ENCODE data around the gene POU4F3. TPM values are rescaled to one million over a fixed set of nuclear protein-coding genes. Genes with fewer than 3 reads are reported as not detected.

POU4F3 gene
- total and polyA plus RNA-seq, 2 of the 8 experiments (the other 6 are each of a cell fraction or from before 2014, with no cell fraction given) = 0.09 TPM; not detected in 1

DNA sequence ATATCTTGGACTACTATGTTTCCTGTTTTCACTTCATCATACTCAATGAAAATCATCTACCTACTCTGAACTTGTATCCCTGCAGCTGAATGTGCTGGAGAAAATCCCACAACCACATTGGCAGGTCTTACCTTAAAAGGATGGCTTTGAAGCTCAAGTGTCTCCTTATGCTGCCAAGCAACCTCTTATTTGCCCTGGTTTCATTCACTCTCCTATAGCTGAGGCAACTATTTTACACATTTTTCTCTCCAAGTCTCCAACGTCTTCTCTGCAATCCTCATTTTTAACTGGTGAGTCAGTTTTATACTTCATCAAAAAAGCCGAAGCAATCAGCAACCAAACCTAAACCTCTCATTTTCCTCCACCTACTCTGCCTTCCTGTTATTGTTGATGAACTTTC lies 49.7 kb downstream of the POU4F3 start (continued):
- TF ChIP-seq, protein P1, sequence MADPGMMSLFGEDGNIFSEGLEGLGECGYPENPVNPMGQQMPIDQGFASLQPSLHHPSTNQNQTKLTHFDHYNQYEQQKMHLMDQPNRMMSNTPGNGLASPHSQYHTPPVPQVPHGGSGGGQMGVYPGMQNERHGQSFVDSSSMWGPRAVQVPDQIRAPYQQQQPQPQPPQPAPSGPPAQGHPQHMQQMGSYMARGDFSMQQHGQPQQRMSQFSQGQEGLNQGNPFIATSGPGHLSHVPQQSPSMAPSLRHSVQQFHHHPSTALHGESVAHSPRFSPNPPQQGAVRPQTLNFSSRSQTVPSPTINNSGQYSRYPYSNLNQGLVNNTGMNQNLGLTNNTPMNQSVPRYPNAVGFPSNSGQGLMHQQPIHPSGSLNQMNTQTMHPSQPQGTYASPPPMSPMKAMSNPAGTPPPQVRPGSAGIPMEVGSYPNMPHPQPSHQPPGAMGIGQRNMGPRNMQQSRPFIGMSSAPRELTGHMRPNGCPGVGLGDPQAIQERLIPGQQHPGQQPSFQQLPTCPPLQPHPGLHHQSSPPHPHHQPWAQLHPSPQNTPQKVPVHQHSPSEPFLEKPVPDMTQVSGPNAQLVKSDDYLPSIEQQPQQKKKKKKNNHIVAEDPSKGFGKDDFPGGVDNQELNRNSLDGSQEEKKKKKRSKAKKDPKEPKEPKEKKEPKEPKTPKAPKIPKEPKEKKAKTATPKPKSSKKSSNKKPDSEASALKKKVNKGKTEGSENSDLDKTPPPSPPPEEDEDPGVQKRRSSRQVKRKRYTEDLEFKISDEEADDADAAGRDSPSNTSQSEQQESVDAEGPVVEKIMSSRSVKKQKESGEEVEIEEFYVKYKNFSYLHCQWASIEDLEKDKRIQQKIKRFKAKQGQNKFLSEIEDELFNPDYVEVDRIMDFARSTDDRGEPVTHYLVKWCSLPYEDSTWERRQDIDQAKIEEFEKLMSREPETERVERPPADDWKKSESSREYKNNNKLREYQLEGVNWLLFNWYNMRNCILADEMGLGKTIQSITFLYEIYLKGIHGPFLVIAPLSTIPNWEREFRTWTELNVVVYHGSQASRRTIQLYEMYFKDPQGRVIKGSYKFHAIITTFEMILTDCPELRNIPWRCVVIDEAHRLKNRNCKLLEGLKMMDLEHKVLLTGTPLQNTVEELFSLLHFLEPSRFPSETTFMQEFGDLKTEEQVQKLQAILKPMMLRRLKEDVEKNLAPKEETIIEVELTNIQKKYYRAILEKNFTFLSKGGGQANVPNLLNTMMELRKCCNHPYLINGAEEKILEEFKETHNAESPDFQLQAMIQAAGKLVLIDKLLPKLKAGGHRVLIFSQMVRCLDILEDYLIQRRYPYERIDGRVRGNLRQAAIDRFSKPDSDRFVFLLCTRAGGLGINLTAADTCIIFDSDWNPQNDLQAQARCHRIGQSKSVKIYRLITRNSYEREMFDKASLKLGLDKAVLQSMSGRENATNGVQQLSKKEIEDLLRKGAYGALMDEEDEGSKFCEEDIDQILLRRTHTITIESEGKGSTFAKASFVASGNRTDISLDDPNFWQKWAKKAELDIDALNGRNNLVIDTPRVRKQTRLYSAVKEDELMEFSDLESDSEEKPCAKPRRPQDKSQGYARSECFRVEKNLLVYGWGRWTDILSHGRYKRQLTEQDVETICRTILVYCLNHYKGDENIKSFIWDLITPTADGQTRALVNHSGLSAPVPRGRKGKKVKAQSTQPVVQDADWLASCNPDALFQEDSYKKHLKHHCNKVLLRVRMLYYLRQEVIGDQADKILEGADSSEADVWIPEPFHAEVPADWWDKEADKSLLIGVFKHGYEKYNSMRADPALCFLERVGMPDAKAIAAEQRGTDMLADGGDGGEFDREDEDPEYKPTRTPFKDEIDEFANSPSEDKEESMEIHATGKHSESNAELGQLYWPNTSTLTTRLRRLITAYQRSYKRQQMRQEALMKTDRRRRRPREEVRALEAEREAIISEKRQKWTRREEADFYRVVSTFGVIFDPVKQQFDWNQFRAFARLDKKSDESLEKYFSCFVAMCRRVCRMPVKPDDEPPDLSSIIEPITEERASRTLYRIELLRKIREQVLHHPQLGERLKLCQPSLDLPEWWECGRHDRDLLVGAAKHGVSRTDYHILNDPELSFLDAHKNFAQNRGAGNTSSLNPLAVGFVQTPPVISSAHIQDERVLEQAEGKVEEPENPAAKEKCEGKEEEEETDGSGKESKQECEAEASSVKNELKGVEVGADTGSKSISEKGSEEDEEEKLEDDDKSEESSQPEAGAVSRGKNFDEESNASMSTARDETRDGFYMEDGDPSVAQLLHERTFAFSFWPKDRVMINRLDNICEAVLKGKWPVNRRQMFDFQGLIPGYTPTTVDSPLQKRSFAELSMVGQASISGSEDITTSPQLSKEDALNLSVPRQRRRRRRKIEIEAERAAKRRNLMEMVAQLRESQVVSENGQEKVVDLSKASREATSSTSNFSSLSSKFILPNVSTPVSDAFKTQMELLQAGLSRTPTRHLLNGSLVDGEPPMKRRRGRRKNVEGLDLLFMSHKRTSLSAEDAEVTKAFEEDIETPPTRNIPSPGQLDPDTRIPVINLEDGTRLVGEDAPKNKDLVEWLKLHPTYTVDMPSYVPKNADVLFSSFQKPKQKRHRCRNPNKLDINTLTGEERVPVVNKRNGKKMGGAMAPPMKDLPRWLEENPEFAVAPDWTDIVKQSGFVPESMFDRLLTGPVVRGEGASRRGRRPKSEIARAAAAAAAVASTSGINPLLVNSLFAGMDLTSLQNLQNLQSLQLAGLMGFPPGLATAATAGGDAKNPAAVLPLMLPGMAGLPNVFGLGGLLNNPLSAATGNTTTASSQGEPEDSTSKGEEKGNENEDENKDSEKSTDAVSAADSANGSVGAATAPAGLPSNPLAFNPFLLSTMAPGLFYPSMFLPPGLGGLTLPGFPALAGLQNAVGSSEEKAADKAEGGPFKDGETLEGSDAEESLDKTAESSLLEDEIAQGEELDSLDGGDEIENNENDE (IDR thresholded peaks at IDR 0.05; ENCODE audit: insufficient replicate concordance, low read length) = no peak
- TF ChIP-seq, protein P2, sequence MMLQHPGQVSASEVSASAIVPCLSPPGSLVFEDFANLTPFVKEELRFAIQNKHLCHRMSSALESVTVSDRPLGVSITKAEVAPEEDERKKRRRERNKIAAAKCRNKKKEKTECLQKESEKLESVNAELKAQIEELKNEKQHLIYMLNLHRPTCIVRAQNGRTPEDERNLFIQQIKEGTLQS (IDR thresholded peaks at IDR 0.05; ENCODE audit: insufficient read depth, low read depth, low read length) = no peak
- no peak for TF ChIP-seq HDAC6 (IDR thresholded peaks at IDR 0.05; ENCODE audit: low read depth, low read length)
- TF ChIP-seq GTF2F1 (IDR thresholded peaks at IDR 0.05; ENCODE audit: borderline replicate concordance, low read depth, low read length) = no peak
- TF ChIP-seq, protein P3, sequence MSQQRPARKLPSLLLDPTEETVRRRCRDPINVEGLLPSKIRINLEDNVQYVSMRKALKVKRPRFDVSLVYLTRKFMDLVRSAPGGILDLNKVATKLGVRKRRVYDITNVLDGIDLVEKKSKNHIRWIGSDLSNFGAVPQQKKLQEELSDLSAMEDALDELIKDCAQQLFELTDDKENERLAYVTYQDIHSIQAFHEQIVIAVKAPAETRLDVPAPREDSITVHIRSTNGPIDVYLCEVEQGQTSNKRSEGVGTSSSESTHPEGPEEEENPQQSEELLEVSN (IDR thresholded peaks at IDR 0.05) = no peak
- no peak for TF ChIP-seq BACH1 (IDR thresholded peaks at IDR 0.05; ENCODE audit: low read length)
- TF ChIP-seq PHF8 (conservative IDR thresholded peaks at IDR 0.05; ENCODE audit: low read depth, low read length) = no peak

All from H1 (cell line).